ENCODE measurements around the gene KLF6. TPM values are rescaled to one million over a fixed set of nuclear protein-coding genes. Genes with fewer than 3 reads are reported as not detected.

KLF6 gene
- total and polyA plus RNA-seq, 9 of the 15 experiments (the other 6 are each of a cell fraction or from before 2014, with no cell fraction given) = 3.2 to 23.9 (median 8.0) TPM

- Histone ChIP-seq H2AFZ (ENCODE audit: low read depth, low read length) (no peak overlapping the region), H3K9ac (ENCODE audit: insufficient read depth in 1 of 2, low read depth in 2 of 2, low read length in 2 of 2) (no peak overlapping the region), H3K4me3 (no peak overlapping the region), H4K20me1 (replicated peaks; ENCODE audit: control insufficient read depth, insufficient read depth, low read length) (peaks cover 4% of the 10 kb centered on the region; the same call in 1 of the 2 replicates), H3K4me1 (replicated peaks in 1 of 2; ENCODE audit: control insufficient read depth in 2 of 2, insufficient read depth in 2 of 2, low read length in 2 of 2) (peaks cover 2 to 17% of the 10 kb centered on the region in 2 experiments; a peak in 2 of 5 replicates), H3K4me2 (ENCODE audit: insufficient read depth, low read length) (no peak overlapping the region), H3K36me3 (ENCODE audit: control insufficient read depth, insufficient read depth, low read length) (no peaks in the 10 kb centered on the region), H3K9me3 (replicated peaks; ENCODE audit: control insufficient read depth, insufficient read depth, low read depth, low read length) (no peaks in the 10 kb centered on the region), H3K9me1 (ENCODE audit: control insufficient read depth, insufficient read depth, low read length) (no peaks in the 10 kb centered on the region), H3K27me3 (ENCODE audit: control insufficient read depth in 2 of 2, insufficient read depth in 2 of 2, low read length in 2 of 2) (peaks cover 0 to 5% of the 10 kb centered on the region in 2 experiments; a peak in 1 of 5 replicates), H3K79me2 (ENCODE audit: control insufficient read depth, insufficient read depth, low read length) (no peaks in the 10 kb centered on the region), H3K27ac (ENCODE audit: extremely low read depth, low read depth, low read length) (no peak overlapping the region)
- in situ Hi-C loops (cut with MboI) (no loop called here), intact Hi-C loops (cut with micrococcal nuclease) (no loop called here)
- no peak for ATAC-seq
- POLR2A ChIA-PET = interaction anchor here (0.7 to 3.1 kb wide), 4 partner anchors 8 to 29 kb away, joined by 3 to 12 read pairs (median 8); partner anchors contain the start of gene KLF6
- DNase-seq (ENCODE audit: extremely low read depth in 1 of 4, low spot score in 3 of 4) = no peak
- no TSS peak for BruUV-seq (replicated peaks)
- WGBS (ENCODE audit: insufficient coverage, low coverage, missing lambda C conversion rate) = 15% methylated on average over 2 of the region's 5 CpGs
- FAIRE-seq = no peak
- TF ChIP-seq ZNF512 (tag; IDR thresholded peaks at IDR 0.05) (peak; percentile 42; the same call in 1 of the 2 replicates), TEAD4 (IDR thresholded peaks at IDR 0.05; ENCODE audit: low read length) (no peak), TEAD4 (CRISPR knock-in tag; IDR thresholded peaks at IDR 0.05; ENCODE audit: borderline replicate concordance) (no peak)
- CTCF ChIA-PET (ENCODE audit: low intra/inter-chr PET ratio) = no interaction called here
Observed at GRCh38 chr10:3756360-3756740, 28.7 kb downstream of the KLF6 start.

Data from K562 (cell line).